CD4-positive, alpha-beta T cell (primary cell): ENCODE data around the gene GGNBP2. TPM values are rescaled to one million over a fixed set of nuclear protein-coding genes. Genes with fewer than 3 reads are reported as not detected.

Experiments
- ATAC-seq: fragments of 200-7000 bp; cut with Tn5 transposase; one replicate; pipeline ENCODE4 v1.10.0; 2022; ENCODE audit warnings: mild to moderate bottlenecking; ENCODE audit not compliant: poor library complexity
- CTCF ChIA-PET: fragments of 350-600 bp; sonication (Branson Sonifier 250); formaldehyde crosslinking; loops from one replicate; lab custom pipeline; 2021; ENCODE audit warnings: antibody characterized with exemption, inconsistent platforms; lab: Charles Lee
- POLR2A ChIA-PET: fragments of 350-600 bp; sonication (Branson Sonifier 250); formaldehyde crosslinking; loops from one replicate; lab custom pipeline; 2021; ENCODE audit warnings: antibody characterized with exemption, inconsistent platforms; lab: Charles Lee
- DNase-seq, 14 experiments: peaks; one replicate each; pipeline ENCODE4 v3.0.0-alpha.2; 2013 to 2020; ENCODE audit warnings: mixed read lengths in 2 of 14
- H3K27ac ChIP-seq, 2 donors: one replicate each; pipeline versions ENCODE4 v1.5.1 to v1.7.0; 2013; ENCODE audit warnings: low read length in 2 of 2, low read depth in 1 of 2, mild to moderate bottlenecking in 1 of 2
- H3K27me3 ChIP-seq, 2 experiments: 1 replicate in 1 of 2; 2 replicates in 1 of 2; pipeline versions ENCODE4 v1.6.1 to v1.7.0; 2013; ENCODE audit warnings: low read length in 2 of 2, control low read depth in 1 of 2, mild to moderate bottlenecking in 1 of 2, moderate library complexity in 1 of 2; ENCODE audit not compliant: insufficient read depth in 2 of 2, control insufficient read depth in 1 of 2
- H3K36me3 ChIP-seq: one replicate; pipeline ENCODE4 v1.6.1; 2013; ENCODE audit warnings: low read length, control low read depth; ENCODE audit not compliant: insufficient read depth
- H3K4me1 ChIP-seq: one replicate; pipeline ENCODE4 v1.6.1; 2013; ENCODE audit warnings: low read length, control low read depth; ENCODE audit not compliant: insufficient read depth
- H3K4me3 ChIP-seq: one replicate; pipeline ENCODE4 v1.5.1; 2013; ENCODE audit warnings: mild to moderate bottlenecking, low read length, moderate library complexity
- H3K9me3 ChIP-seq, 2 experiments: 1 replicate in 1 of 2; 2 replicates in 1 of 2; pipeline versions ENCODE4 v1.6.1 to v1.7.0; 2013; ENCODE audit warnings: low read length in 2 of 2, mild to moderate bottlenecking in 2 of 2, control low read depth in 1 of 2, moderate library complexity in 1 of 2; ENCODE audit not compliant: control insufficient read depth in 1 of 2, insufficient read depth in 1 of 2
- H3K27ac Mint-ChIP-seq: one replicate; pipeline ENCODE4 v1.8.0; 2020; ENCODE audit warnings: mixed read lengths
- H3K27me3 Mint-ChIP-seq: one replicate; pipeline ENCODE4 v1.8.0; 2021; ENCODE audit warnings: mixed read lengths
- H3K36me3 Mint-ChIP-seq: one replicate; pipeline ENCODE4 v1.8.0; 2021; ENCODE audit warnings: low read depth, mixed read lengths
- H3K4me1 Mint-ChIP-seq: one replicate; pipeline ENCODE4 v1.8.0; 2021; ENCODE audit warnings: low read depth, mixed read lengths
- H3K4me3 Mint-ChIP-seq: one replicate; pipeline ENCODE4 v1.8.0; 2020; ENCODE audit warnings: mild to moderate bottlenecking, mixed read lengths
- H3K9me3 Mint-ChIP-seq: one replicate; pipeline ENCODE4 v1.8.0; 2020; ENCODE audit warnings: mixed read lengths
- CTCF ChIP-seq: fragments of 200-600 bp; IDR thresholded peaks from one replicate; pipeline ENCODE4 v1.8.0; 2022; ENCODE audit warnings: antibody characterized with exemption, mild to moderate bottlenecking
- intact Hi-C, 2 experiments: fragments of 100-400 bp; cut with DNase I in 1 of 2; cut with micrococcal nuclease in 1 of 2; formaldehyde crosslinking; loops; one replicate each; pipeline versions ENCODE4 v1.15.1 to v1.9.0; 2023 to 2025; cut with DNase I, micrococcal nuclease
- total RNA-seq, 174 experiments: library from RNA in 2 of 174; stranded (reverse) in 2 of 174; gene quantifications; one replicate each; pipeline ENCODE4 v1.2.3 and lab custom pipeline; 2021 to 2026

Gene GGNBP2
- total RNA-seq, 2 experiments from 2014 or later, result 216 to 228 TPM

GRCh38 chr17:36514856-36515255 is 29.9 kb upstream of the GGNBP2 start:
- ChIA-PET POLR2A (interaction anchor here (1.5 kb wide), 1 partner anchor 21 kb away, joined by 5 read pairs; no protein-coding TSS in a partner anchor), CTCF (no interaction called here)
- no peak overlapping the region for H3K27ac Mint-ChIP-seq
- Histone ChIP-seq H3K4me1 (no peaks in the 10 kb centered on the region), H3K36me3 (peaks cover 15% of the 10 kb centered on the region), H3K27ac (no peak overlapping the region), H3K9me3 (no peaks in the 10 kb centered on the region), H3K4me3 (no peak overlapping the region), H3K27me3 (no peaks in the 10 kb centered on the region)
- ATAC-seq (no peak), DNase-seq (no peak)
- H3K27me3 Mint-ChIP-seq, result no peaks in the 10 kb centered on the region
- intact Hi-C loops, result no loop called here
- H3K9me3 Mint-ChIP-seq, result no peaks in the 10 kb centered on the region
- no peaks in the 10 kb centered on the region for H3K4me1 Mint-ChIP-seq
- peaks cover 51% of the 10 kb centered on the region for H3K36me3 Mint-ChIP-seq
- no peak for TF ChIP-seq CTCF
- H3K4me3 Mint-ChIP-seq, result no peak overlapping the region

- CTCF ChIA-PET, result interaction anchor here (0.7 kb wide), 1 partner anchor 21 kb away, joined by 3 read pairs; no protein-coding TSS in a partner anchor
- H3K9me3 ChIP-seq, result no peaks in the 10 kb centered on the region
- POLR2A ChIA-PET, result interaction anchor here (1.5 kb wide), 1 partner anchor 20 kb away, joined by 5 read pairs; no protein-coding TSS in a partner anchor
- no peaks in the 10 kb centered on the region for H3K27me3 ChIP-seq
- H3K4me1 ChIP-seq, result no peaks in the 10 kb centered on the region
- no peaks in the 10 kb centered on the region for H3K4me1 Mint-ChIP-seq
- intact Hi-C loops, result no loop called here
- peaks cover 17% of the 10 kb centered on the region for H3K36me3 ChIP-seq
- no peaks in the 10 kb centered on the region for H3K27me3 Mint-ChIP-seq
- ATAC-seq (no peak), DNase-seq (no peak)
- H3K27ac Mint-ChIP-seq, result no peak overlapping the region
- TF ChIP-seq CTCF, result no peak
- H3K9me3 Mint-ChIP-seq, result no peaks in the 10 kb centered on the region
- peaks cover 59% of the 10 kb centered on the region for H3K36me3 Mint-ChIP-seq
- H3K27ac ChIP-seq, result no peak overlapping the region
- H3K4me3 ChIP-seq, result no peak overlapping the region
- no peak overlapping the region for H3K4me3 Mint-ChIP-seq
These were observed 28.9 kb upstream of the GGNBP2 start for GRCh38 chr17:36515837-36516236.

GRCh38 chr17:36523113-36523512 is 21.6 kb upstream of the GGNBP2 start:
- CTCF ChIA-PET, result no interaction called here

More at GRCh38 chr17:36523113-36523512, 21.6 kb upstream of the GGNBP2 start:
- Mint-ChIP-seq H3K4me3 (no peak overlapping the region), H3K36me3 (peaks cover 61% of the 10 kb centered on the region), H3K4me1 (no peaks in the 10 kb centered on the region), H3K27ac (no peak overlapping the region), H3K27me3 (no peaks in the 10 kb centered on the region), H3K9me3 (no peaks in the 10 kb centered on the region)
- no peak overlapping the region for H3K27ac ChIP-seq
- peaks cover 9% of the 10 kb centered on the region for H3K4me1 ChIP-seq
- ATAC-seq, result no peak
- H3K27me3 ChIP-seq, result no peaks in the 10 kb centered on the region
- H3K36me3 ChIP-seq, result peaks cover 43% of the 10 kb centered on the region
- intact Hi-C loops, result no loop called here
- POLR2A ChIA-PET, result no interaction called here
- H3K9me3 ChIP-seq, result no peaks in the 10 kb centered on the region
- no peak for DNase-seq
- no peak overlapping the region for H3K4me3 ChIP-seq
- TF ChIP-seq CTCF, result no peak
